Transverse colon (tissue), 4 donors: Measurements from ENCODE around the gene PRRX2. TPM values are rescaled to one million over a fixed set of nuclear protein-coding genes. Genes with fewer than 3 reads are reported as not detected.
"Not testable (repeated sequence)": the region's sequence is repeated elsewhere in the genome, so short reads cannot be mapped to it uniquely, and the experiment has no call there.

Experiments used
- DNase-seq: peaks from one replicate; pipeline ENCODE4 v3.0.0-alpha.2; 2019
- H3K27ac ChIP-seq, 4 donors: fragments of 200-600 bp; sonication (generic); 2 replicates each; pipeline ENCODE4 v1.5.1; 2016 to 2018; ENCODE audit warnings: inconsistent platforms in 4 of 4
- H3K27me3 ChIP-seq: fragments of 200-600 bp; sonication (generic); 2 replicates; pipeline ENCODE4 v1.5.1; 2017; ENCODE audit warnings: inconsistent platforms
- H3K36me3 ChIP-seq, 4 donors: fragments of 200-600 bp; sonication (generic); 2 replicates each; pipeline ENCODE4 v1.5.1; 2017 to 2019; ENCODE audit warnings: inconsistent platforms in 4 of 4
- H3K4me1 ChIP-seq, 4 donors: fragments of 200-600 bp; sonication (generic); 2 replicates each; pipeline ENCODE4 v1.5.1; 2017 to 2020; ENCODE audit warnings: inconsistent platforms in 4 of 4
- H3K4me3 ChIP-seq, 4 donors: fragments of 200-600 bp; sonication (generic); 1 replicate in 1 of 4; 2 replicates in 3 of 4; pipeline versions ENCODE4 v1.5.1 to v1.6.1; 2017 to 2019; ENCODE audit warnings: inconsistent platforms in 4 of 4
- H3K9me3 ChIP-seq, 2 donors: fragments of 200-600 bp; sonication (generic); 2 replicates each; pipeline ENCODE4 v1.5.1; 2017 to 2019; ENCODE audit warnings: inconsistent platforms in 2 of 2
- CTCF ChIP-seq, 5 experiments: fragments of 200-600 bp in 3 of 5; fragments of 450-650 bp in 2 of 5; sonication (generic) in 3 of 5; IDR thresholded peaks; 1 replicate in 2 of 5; 2 replicates in 3 of 5; pipeline ENCODE4 v1.5.1; 2016 to 2017; ENCODE audit warnings: antibody characterized with exemption in 5 of 5, inconsistent platforms in 3 of 5, mild to moderate bottlenecking in 2 of 5, moderate library complexity in 1 of 5
- EP300 ChIP-seq: sonication (generic); formaldehyde crosslinking; IDR thresholded peaks from one replicate; pipeline ENCODE4 v1.6.1; 2017; ENCODE audit warnings: antibody characterized with exemption, low read depth
- POLR2A ChIP-seq: fragments of 450-650 bp; IDR thresholded peaks from one replicate; pipeline ENCODE4 v1.6.1; 2016; ENCODE audit warnings: antibody characterized with exemption, mild to moderate bottlenecking, moderate library complexity
- POLR2AphosphoS5 ChIP-seq, 3 donors: sonication (generic); formaldehyde crosslinking; IDR thresholded peaks; one replicate each; pipeline ENCODE4 v1.6.1; 2016; ENCODE audit warnings: antibody characterized with exemption in 3 of 3
- WGBS, 2 donors: methylation state at CpG; one replicate each; pipeline ENCODE4 v1.1.5; 2018; ENCODE audit warnings: low coverage in 1 of 2; 5-methylcytosine and 5-hydroxymethylcytosine counted together
- in situ Hi-C, 4 donors: fragments of 200-750 bp; cut with MboI; loops; one replicate each; pipeline versions ENCODE4 v1.15.0 to v1.15.1; 2017; ENCODE audit warnings: low sequenced_read_pairs in 3 of 4, low pct_ligation_motif_present in 1 of 4, low pct_unique_long_range_greater_than_20kb in 1 of 4
- intact Hi-C: fragments of 100-400 bp; cut with DNase I; formaldehyde crosslinking; loops from one replicate; pipeline ENCODE4 v1.15.1; 2023; ENCODE audit warnings: low total_unique reads
- total RNA-seq, 4 donors: library from RNA; depleted of rRNA; stranded (reverse); fragments of >200 nt; gene quantifications; one replicate each; pipeline ENCODE4 v1.1.0, GENCODE V29; 2016

Gene PRRX2
- total RNA-seq, 4 donors from 2014 or later, result 0.41 TPM; not detected in 3

DNA sequence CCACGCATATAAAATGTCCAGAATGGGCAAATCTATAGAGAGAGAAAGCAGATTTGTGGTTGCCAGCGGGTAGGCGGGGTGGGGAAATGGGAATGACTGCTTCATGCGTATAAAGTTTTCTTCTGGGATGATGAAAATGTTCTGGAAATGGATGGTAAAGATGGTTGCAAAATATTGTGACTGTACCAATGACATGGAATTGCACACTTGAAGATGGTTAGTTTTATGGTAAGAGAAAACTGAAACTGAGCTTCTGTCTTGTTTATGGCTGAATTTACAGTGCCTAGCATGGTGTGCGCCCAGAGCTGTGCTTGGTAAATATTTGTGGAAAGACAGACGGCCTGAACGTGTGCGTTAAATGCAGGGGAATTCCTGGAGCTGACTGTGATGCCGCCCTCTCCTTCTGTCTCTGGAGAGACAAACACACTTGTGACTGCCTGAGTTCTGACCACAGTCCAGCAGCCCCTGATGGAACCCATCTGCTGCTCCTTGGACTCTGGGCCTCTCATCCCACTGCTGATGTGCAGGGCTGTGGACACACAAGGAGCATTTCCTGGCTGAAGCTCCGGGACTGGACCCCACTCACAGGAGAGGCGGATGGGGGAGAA, 96.0 kb downstream of the PRRX2 start:
- Histone ChIP-seq H3K27me3 (no peaks in the 10 kb centered on the region), H3K4me1 (peaks cover 0 to 34% (median 6%) of the 10 kb centered on the region in 4 donors), H3K4me3 (no peak overlapping the region), H3K9me3 (no peaks in the 10 kb centered on the region), H3K27ac (peak overlapping the region; percentile 72 to 85 (median 79)), H3K36me3 (no peaks in the 10 kb centered on the region)
- intact Hi-C loops (no loop called here), in situ Hi-C loops (no loop called here)
- DNase-seq, result peak; percentile 66
- TF ChIP-seq POLR2A, result no peak
- peak in 2 of 3 donors; percentile 53 to 68 for TF ChIP-seq POLR2AphosphoS5 (IDR thresholded peaks at IDR 0.05)
- 22 to 36% methylated on average over 5 to 11 of the region's 11 CpGs for WGBS, 2 donors

DNA sequence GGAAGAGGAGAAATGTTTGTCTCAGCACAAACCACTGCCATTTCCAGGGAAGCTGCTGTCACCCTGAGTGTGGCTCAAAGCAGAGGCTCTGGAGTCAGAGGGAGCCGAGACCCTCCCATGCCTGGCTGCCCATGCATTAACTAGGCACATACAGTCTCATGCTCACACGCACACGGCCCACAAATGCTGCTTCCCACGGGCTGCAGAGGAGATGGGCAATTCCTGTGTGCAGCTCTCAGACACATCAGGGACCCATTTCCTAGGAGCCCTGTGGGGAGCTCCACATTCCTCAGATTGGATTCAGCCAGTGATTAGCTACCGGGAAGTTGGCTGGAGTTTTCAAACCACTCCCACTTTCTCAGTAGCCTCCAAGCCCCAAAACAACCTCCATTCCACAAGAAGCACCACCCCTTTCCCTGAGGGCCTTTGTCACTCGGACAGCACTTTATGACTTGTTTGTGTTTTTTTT, 96.5 kb downstream of the PRRX2 start:
- Histone ChIP-seq H3K27ac (peak overlapping the region; percentile 72 to 85 (median 79)), H3K36me3 (no peaks in the 10 kb centered on the region), H3K9me3 (no peaks in the 10 kb centered on the region), H3K4me1 (peaks cover 0 to 33% (median 6%) of the 10 kb centered on the region in 4 donors), H3K4me3 (no peak overlapping the region), H3K27me3 (no peaks in the 10 kb centered on the region)
- 10 to 22% methylated on average over 2 to 6 of the region's 6 CpGs for WGBS, 2 donors
- no peak for DNase-seq
- intact Hi-C loops, result no loop called here
- in situ Hi-C loops, result no loop called here
- TF ChIP-seq POLR2A (no peak), POLR2AphosphoS5 (IDR thresholded peaks at IDR 0.05) (no peak), EP300 (no peak), CTCF (IDR thresholded peaks at IDR 0.05) (no peak)

DNA sequence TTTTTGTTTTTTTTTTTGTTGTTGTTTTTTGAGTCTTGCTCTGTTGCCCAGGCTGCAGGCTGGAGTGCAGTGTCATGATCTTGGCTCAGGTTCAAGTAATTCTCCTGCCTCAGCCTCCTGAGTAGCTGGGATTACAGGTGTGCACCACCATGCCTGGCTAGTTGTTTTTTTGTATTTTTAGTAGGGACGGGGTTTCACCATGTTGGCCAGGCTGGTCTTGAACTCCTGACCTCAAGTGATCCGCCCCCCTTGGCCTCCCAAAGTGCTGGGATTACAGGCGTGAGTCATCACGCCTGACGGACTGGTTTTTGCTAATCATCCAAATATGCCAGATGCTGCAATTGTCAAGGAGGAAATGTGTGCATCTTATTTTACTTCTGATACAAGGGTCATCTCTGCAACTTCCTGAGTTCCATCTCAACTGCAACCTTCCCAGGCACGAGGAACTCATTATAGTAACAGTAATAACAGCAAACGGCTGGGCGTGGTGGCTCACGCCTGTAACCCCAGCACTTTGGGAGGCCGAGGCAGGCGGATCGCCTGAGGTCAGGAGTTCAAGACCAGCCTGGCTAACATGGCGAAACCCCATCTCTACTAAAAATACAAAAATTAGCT, 97.0 kb downstream of the PRRX2 start:
- H3K36me3 ChIP-seq, H3K4me3 ChIP-seq, H3K27me3 ChIP-seq, in situ Hi-C loops, intact Hi-C loops, H3K9me3 ChIP-seq: not testable (repeated sequence)
- Histone ChIP-seq H3K27ac (peak overlapping the region; percentile 72 to 85 (median 79)), H3K4me1 (peaks cover 0 to 28% (median 6%) of the 10 kb centered on the region in 4 donors)
- 37 to 80% methylated on average over 1 to 13 of the region's 13 CpGs for WGBS, 2 donors
- peak; percentile 34 for DNase-seq
- TF ChIP-seq POLR2AphosphoS5 (IDR thresholded peaks at IDR 0.05), result peak in 2 of 3 donors; percentile 68 to 76

GRCh38 chr9:129762985-129763926, 97.8 kb downstream of the PRRX2 start:
- 74 to 79% methylated on average over 8 to 13 of the region's 13 CpGs for WGBS, 2 donors
- intact Hi-C loops, result no loop called here
- in situ Hi-C loops, result no loop called here
- Histone ChIP-seq H3K27ac (peak overlapping the region; percentile 72 to 85 (median 79)), H3K27me3 (no peaks in the 10 kb centered on the region), H3K4me1 (peaks cover 0 to 26% (median 6%) of the 10 kb centered on the region in 4 donors), H3K36me3 (no peaks in the 10 kb centered on the region), H3K4me3 (no peak overlapping the region), H3K9me3 (no peaks in the 10 kb centered on the region)
- TF ChIP-seq CTCF (IDR thresholded peaks at IDR 0.05), result no peak
- TF ChIP-seq POLR2AphosphoS5 (IDR thresholded peaks at IDR 0.05), result no peak
- TF ChIP-seq EP300, result no peak
- TF ChIP-seq POLR2A, result no peak
- DNase-seq, result peak; percentile 40
